Fibroblast of peridontal ligament (primary cell): Measurements from ENCODE around the gene MTMR10.
A peak's percentile ranks its signal among the peaks of the same experiment; 100 is the strongest.

Experiments used
- DNase-seq: peaks from one replicate; pipeline ENCODE4 v3.0.0-alpha.2; 2010; ENCODE audit errors: extremely low read depth

Gene MTMR10

DNA sequence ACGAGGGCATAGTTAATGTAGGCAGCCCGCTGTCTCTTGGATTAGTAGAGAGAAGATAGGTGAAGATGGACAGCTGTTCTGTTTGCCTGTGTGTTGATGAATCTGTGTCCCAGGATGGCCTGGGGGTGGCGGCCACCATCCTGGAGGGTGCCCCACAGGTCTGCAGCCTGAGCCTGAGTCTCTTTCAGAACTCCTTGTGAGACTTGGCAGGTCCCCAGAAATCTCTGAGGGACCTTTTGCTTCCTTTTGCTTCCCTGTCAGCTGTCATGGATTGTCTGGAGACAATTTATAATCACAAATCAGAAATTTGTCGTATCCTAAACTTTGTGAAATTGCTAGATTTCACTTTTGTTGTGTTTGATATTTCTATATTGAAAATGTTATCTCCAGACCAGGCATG lies 70.3 kb downstream of the MTMR10 start:
- DNase-seq, result no peak

DNA sequence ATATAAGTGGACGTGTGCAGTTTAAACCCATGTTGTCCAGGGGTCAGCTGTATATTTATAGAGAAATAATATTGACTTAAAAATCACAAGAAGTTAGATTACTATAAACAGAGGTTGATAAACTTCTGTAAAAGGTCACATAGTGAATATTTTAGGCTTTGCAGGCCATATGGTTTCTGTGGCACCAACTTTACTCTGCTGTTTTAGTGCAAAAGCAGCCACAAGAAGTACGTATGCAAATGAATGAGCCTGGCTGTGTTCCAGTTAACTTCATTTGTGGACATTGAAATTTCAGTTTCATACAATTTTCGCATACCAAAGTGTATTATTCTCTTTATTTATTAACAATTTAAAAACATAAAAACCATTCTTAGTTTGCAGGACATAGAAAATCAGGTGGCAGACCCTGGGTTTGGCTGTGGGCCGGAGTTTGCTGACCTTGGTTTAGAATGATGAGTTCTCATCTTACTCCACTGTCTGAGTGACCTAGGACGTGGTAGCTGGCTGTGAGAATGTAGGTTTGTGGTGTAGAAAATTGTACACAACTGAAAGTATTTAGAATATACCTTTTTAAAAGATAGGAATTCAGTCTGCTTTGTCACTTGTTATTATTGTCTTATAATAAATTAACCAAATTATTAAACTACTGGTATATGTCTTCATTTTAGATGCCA lies 71.4 kb downstream of the MTMR10 start:
- DNase-seq, result no peak

DNA sequence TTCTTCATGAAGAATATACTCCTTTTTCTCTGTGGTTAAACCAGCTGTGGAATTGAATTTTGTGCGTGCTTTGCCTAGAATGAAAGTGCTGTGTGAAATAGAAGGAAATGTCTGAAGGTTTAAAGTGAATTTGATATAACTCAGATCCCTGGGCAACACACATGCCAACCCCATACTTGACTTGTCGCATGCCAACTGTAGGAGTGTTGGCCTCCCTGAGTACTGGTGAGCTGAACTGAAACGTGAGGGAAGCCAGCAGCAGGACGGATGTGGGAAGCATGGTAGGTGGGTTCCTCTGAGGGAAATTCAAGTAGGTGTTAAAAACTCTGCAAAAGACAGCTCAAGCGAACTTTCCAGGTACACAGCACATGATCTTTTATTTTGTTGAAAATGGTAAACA lies 73.1 kb downstream of the MTMR10 start:
- no peak for DNase-seq

DNA sequence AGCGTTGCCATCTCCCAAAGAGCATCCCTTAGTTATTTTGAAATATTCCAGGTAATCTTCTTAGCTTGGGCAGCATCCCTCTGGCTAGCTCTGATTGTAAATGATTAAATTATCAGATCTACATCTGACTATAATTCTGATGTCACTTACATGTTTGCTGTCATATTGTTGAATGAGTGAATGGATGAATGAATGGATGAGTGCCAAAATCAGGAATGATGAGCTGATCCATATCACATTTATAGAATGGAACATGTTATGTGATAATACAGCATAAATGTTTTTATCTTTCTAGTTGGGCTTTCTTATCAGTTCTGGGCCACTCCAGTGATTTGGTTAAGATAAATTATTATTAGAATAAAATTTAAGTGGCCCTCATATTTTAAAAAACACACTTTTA lies 73.8 kb downstream of the MTMR10 start:
- no peak for DNase-seq

DNA sequence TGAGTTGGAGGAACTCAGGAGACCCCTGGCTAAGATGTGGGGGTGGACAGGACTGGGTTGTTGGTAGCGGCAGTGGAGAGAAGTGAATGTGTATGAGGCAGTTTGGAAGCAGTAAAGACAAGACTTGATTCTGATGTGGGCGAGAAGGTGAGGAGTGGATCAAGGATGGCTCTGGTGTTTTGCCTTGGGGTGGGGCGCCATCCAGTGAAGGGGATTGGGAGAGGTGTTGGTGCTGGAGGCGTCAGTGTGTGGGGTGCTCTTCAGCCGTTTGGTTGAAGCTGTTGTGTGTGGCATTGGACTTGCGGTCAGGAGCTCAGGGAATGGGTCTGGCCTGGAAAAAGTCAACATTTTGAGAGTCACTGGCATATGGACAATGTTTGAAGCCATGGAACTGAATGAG lies 74.4 kb downstream of the MTMR10 start:
- no peak for DNase-seq

DNA sequence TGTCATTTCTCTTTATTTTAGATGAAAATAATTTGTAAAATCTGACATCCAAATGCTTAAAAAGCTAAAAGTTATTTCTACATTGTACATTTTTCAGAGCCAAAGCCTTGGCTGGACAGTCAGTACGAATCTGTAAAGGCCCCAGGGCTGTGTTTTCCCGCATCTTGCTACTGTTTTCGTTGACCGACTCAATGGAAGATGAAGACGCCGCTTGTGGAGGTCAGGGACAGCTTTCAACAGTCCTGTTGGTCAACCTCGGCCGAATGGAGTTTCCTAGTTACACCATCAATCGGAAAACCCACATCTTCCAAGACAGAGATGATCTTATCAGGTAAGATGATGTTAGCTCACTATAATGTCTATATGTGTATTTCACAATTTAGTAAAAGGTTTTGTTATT lies 77.7 kb downstream of the MTMR10 start:
- no peak for DNase-seq

DNA sequence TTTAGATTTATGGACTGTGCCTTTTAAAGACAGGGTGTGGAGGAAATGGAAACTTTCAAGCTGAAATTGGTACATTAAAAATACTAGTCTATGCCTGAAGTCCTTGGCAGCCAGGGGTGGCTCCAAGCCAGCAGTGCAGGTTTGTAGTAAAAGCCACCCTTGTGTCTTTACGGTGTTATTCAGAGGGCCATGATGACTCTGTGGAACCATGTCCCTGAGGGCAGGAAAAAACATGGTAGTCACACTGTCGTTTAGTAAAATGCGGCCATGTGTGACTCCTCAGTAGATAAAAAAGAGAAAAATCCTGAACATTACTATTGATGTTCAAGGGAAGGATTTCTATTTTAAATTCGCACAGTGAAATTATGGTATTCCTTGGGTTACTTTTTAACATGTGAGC lies 85.1 kb downstream of the MTMR10 start:
- no peak for DNase-seq

DNA sequence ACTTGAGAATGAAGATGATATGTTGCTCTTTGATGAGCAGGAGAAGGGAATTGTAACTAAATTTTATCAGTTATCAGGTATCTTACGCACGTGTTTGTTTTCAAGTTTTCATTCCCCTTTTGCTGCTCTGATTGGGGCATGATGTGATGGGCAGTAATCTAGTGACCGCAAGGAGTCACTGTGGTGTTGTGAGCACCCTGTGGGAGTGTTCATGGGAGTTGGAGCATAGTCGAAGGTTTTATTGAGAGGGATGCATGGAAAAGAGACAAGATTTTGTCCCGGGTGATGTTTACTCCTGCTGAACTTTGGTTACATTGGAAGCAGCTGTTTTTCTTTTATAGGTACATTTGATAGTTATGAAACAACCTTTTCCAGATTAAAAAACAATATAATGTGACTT lies 85.6 kb downstream of the MTMR10 start:
- DNase-seq, result no peak

DNA sequence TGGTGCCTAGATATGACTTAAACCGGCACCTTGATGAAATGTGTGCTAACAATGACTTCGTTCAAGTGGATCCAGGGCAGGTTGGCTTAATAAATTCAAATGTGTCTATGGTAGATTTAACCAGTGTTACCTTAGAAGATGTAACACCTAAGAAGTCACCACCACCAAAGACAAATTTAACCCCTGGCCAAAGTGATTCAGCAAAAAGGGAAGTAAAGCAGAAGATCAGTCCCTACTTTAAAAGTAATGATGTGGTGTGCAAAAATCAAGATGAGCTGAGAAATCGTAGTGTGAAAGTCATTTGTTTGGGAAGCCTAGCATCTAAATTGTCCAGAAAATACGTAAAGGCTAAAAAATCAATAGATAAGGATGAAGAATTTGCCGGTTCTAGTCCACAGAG lies 86.6 kb downstream of the MTMR10 start:
- DNase-seq, result no peak

DNA sequence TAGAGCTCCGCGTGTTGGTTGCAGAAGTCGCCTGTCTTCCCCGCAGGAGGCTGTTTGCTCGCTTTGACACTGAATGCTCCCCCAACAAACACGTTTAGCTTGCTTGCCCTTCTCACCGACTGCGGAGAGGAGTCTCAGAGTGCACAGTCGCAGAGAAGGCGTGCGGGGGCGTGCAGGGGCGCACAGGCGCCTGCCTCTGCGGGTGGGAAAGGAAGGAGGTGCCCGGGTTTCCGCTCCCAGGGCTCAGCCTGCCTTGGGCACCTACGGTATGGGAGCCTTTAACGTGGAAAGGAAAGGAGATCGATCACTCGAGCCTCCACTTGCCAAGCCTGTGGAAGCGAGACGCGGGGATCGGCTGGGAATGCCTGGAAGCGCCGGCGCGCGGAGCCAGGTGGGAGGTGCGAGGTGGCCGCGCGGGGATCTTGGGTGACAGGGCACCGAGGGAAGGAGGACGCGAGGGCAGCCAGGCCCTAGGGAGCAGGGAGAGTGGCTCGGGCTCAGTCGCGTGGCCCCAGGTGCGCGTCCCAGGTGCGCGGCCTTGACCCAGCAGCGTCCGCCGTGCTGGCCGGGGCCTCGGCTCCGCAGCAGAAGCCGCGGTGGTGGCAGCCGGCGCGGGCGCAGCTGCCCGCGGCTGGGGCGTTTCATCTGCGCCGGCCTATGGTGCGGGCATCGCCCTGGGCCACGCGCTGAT lies 87.8 kb downstream of the MTMR10 start, which contains the start of gene FAN1:
TSS of gene FAN1 (plus strand) at position 419 of the 691 bp plus-strand sequence. CDS start 749 bp downstream, outside the sequence.
- peak; percentile 79 for DNase-seq

DNA sequence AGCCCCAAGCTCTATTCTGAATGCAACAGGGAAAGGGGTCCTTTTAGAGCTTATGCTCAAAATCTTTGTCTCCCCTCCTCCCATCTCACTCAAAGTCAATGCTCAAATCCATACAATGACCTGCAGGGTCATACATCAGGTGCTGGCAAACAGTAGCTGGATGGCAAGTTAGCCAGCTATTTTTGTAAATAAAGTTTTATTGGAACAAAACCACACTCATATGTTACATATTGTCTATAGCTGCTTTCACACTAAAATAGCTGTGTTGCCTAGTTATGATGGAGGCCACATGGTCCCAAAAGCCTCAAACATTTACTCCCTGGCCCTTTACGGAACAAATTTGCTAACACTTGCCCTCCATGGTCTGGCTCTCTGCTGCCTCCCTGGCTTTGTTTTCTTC lies 89.5 kb downstream of the MTMR10 start:
- no peak for DNase-seq

DNA sequence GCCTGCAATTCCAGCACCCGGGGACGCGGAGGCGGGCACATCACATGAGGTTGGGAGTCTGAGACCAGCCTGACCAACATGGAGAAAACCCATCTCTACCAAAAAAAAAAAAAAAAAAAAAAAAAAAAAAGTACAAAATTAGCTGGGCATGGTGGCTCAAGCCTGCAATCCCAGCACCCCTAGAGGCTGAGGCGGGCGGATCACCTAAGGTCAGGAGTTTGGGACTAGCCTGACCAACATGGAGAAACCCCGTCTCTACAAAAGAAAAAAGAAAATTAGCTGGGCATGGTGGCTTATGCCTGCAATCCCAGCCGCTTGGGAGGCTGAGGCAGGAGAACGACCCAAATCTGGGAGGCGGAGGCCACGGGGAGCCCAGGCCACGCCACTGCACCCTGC lies 95.2 kb downstream of the MTMR10 start:
- no peak for DNase-seq

DNA sequence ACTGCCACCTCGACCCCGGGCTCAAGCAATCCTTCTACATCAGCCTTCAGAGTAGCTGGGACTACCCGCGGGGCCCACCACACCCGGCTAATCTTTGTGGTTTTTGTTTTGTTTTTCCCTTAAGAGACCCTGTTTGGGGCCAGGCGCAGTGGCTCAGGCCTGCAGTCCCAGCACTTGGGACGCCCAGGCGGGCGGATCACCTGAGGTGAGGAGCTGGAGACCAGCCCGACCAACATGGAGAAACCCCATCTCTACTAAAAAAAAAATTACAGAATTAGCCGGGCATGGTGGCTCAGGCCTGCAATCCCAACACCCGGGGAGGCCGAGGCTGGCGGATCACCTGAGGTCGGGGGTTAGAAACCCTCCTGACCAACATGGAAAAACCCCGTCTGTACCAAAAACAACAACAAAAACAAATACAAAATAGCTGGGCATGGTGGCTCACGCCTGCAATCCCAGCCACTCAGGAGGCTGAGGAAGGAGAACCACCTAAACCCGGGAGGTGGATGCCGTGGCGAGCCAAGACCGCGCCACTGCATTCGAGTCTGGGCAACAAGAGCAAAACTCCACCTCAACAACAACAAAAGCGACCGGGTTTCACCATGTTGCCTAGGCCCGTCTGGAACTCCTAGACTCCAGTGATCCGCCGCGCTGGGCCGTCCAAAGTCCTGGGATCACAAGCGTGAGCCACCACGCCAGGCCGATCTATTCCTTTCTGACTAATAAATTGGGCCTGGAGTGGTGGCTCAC lies 95.8 kb downstream of the MTMR10 start:
- no peak for DNase-seq

DNA sequence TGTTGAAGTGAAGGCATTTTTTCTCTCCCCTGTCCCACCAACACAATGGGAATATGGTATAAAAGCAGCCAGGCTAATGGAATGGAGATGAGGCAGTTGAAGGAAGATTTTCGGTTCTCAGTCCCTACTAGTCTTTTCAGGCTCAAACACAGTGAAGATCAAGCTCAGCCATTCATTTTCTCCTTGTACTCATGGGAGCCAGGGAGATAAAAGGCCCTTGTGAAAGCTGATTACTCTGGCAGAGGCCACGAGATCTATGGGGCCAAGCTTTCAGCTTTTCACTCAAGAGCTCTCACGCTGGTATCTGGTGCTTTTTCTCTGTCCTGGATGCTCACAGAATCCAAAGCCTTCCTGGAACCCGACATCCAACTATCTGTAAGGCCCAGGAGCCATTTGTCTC lies 102.2 kb downstream of the MTMR10 start:
- DNase-seq, result no peak
